ENCODE results near the gene REG4.

DNA sequence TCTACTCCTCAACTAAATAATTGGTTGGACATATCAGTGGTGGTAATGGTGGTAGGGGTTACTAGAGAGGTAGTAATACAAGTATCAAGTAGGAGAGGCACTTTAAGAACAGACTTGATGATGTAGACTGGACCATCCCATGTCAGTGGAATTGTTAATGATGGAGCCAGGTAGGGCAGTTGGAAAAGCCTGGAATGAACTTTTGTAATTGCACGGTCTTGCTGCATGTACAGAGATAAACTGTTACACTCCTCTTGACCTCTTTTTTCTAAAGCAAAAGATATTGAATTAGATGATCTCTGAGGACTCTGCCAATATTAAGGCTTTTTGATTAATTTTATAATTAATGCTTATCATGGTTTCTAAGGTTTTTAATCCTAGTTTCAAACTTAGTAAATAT is 48.3 kb downstream of the REG4 start:
- TF ChIP-seq ARNT (IDR thresholded peaks at IDR 0.05) (no peak), CTBP1 (IDR thresholded peaks at IDR 0.05; ENCODE audit: borderline replicate concordance) (no peak), NFRKB (IDR thresholded peaks at IDR 0.05) (no peak), LEF1 (IDR thresholded peaks at IDR 0.05; ENCODE audit: borderline replicate concordance) (no peak), FOXK2 (IDR thresholded peaks at IDR 0.05) (no peak), FOXA1 (IDR thresholded peaks at IDR 0.05) (no peak), SP1 (IDR thresholded peaks at IDR 0.05) (no peak), FOXM1 (IDR thresholded peaks at IDR 0.05; ENCODE audit: borderline replicate concordance) (no peak), SUZ12 (IDR thresholded peaks at IDR 0.05) (no peak), L3MBTL2 (conservative IDR thresholded peaks at IDR 0.05) (no peak), BHLHE40 (IDR thresholded peaks at IDR 0.05; ENCODE audit: borderline replicate concordance) (no peak)
